ENCODE data around the gene CCDC187.

Gene CCDC187

DNA sequence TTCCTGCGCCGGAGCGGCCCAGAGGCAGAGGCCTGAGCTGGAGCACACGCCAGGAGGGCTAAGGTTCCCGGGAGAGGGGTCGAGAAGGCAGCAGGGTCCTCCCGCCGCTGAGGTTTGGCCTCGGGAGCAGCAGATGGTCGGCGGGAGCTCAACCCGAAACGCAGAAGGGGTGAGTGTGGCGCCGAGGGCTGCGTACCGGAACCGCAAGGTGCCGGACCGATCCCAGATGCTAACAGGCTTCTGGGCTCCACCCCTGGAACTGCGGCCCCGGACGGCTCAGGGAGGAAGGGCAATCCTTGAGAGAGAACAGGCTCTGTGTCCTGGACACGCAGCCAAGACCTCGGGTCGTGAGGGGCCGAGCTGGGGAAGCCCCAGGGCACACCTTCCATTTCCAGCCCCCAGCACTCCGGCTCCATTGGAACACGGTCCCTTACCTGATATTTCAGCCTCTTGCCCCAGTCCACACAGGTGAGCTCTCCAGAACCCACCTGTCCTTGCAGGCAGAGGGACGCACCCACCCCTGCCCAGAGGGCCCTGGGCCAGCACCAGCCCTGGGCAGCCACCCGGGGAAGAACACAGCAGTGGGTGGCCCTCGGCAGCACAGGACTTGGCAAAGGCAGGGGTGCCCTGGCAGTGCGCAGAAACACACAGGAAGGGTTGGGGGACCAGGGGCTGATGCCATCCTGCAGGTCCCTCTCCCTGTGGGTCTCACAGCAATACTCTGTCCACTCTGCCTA is 100.3 kb downstream of the CCDC187 start:
- DNase-seq: no peak

DNA sequence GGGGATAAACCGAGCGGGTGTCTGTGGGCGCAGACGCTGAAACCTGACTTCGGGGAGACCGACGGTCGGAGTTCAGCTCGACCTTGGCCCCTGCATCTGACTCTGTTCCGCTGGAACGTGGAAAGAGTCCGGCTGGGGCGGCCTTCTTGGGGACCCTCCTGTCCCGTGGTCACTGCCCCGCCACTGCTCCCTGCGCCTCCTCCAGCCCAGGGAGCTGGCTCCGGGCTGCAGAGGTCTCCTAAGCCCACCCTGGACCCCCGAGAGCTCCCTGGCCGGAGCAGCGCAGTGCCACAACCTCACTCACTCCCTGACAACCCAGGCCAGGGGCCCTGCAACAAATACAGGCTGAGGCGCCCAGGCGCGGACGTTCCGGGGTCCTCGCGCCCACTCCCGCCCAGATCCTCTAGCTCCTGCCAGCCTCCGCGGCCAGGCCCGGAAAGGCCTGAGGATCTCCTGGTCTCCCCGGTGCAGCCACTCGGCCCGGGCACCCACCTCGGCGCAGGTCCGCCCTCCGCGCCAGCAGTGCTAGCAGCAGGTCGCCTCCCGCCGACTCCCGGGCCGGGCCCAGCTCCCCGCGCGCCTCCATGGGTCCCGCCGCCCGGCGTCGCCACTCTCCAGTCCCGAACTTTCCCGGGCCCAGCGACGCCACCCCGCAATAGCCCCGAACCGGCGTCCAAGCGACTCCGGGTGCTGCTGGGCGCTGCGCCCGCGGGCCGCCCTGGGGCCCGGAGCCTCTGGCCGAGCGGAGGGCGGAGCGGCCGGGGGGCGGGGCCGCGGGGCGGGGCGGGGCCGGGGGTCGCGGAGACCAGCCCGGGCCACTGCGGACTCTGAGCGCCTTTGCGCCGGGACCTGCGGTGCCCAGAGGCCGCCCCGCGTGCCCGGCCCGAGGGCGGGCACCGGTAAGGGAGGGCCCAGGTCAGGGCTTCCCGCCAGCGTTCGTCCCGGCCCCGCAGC is 101.2 kb downstream of the CCDC187 start:
- no peak for DNase-seq

DNA sequence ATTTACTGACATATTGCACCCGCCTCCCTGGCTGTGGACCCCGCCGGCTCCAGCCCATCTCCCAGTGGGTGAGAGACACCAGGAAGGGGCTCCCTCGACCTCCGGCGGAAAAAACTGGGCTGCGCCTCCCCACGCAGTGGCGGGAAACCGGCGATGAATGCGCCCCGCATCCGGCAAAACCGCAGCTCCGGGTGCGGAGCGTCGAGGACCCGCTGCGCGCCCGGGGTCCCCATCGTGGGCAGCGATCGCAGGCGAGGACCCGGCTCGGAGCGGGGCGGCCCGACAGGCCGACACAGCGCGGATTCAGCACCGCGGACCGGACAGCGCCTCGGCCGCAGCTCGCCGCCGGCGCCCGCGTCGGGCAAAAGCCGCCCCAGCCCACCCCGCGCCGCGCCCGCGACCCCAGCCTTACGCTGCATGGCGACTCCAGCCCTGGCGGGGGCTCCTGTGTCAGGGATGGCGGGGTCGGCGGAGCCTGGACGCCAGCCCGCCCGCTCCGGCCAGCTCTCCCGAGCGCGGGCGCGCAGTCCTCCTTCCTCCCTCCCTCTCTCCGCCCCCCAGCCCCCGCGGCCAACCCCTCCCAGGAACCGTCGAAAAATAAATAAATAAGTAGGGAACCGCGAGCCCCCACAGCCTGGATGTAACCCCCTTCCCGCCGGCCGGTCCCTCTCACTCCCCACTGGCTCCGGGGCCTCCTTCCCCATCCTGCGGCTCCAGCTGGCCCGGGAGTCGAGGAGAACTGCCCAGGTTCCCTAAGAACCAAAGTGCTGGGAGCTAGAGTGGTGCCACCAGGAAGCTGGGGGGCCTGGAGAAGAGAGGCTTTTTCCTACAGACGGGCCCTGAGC is 102.1 kb downstream of the CCDC187 start:
- no peak for DNase-seq

DNA sequence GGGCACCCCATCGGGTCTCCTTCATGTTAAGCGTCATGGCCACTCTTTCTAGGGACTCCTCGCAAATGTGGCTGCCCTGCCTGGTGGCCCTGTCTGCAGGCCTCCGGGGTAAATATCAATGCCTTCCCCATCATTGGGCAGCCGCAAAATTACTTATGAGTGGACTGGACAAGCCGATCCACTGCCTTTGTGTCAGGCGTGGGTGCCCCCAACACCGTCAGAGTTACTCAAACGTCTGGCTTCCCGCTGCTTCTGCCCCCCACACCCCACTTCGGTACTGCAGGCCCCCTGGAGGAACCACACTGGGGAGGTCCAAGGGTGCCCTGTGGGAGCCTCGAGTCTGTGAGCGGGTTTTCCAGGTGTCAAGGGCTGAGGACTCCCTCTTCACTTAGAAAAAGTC is 102.7 kb downstream of the CCDC187 start:
- no peak for DNase-seq

DNA sequence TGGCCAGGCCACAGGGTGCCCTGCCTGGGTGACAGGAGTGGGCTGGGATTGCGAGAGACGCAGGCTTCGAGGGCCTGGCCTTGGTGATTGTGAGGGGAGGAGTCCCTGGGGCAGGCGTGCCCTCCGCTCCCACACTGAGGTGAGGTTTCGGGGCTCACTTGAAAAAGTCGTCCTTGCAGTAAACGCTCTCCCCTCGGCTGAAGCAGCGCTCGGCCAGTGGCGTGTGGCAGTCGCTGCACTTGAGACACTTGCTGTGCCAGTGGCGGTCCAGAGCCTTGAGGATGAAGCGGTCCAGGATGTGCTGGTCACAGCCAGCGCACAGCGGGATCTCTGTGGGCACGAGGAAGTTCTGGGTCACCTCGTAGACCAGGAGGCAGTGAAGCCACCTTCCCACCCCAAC is 103.5 kb downstream of the CCDC187 start:
- no peak for DNase-seq

Measured in NCI-H2081 (cell line).